Epithelial cell of prostate (primary cell): ENCODE results near the gene PCDHA8.
"Not testable (repeated sequence)": the region's sequence is repeated elsewhere in the genome, so short reads cannot be mapped to it uniquely, and the experiment has no call there.

Experiments used
- DNase-seq: peaks from one replicate; pipeline ENCODE4 v3.0.0-alpha.2; 2011; ENCODE audit warnings: low read depth, low spot score
- H3K27ac ChIP-seq: fragments of 450-650 bp; 2 replicates; pipeline ENCODE4 v1.5.1; 2017; ENCODE audit warnings: mild to moderate bottlenecking

The PCDHA8 gene

GRCh38 chr5:140828362-140828737 lies 12.6 kb upstream of the PCDHA8 start:
- H3K27ac ChIP-seq, result no peak overlapping the region
- no peak for DNase-seq

- DNase-seq, result not testable (repeated sequence)
Observed at GRCh38 chr5:140829511-140830501, 11.2 kb upstream of the PCDHA8 start.

GRCh38 chr5:140833993-140834392 lies 7.0 kb upstream of the PCDHA8 start, which contains the start of gene PCDHA7:
PCDHA7 (plus strand) TSS chr5:140834269; CDS start chr5:140834384, 115 bp downstream.
- H3K27ac ChIP-seq, result no peak within 1 kb of the TSS
- DNase-seq, result no peak

More at GRCh38 chr5:140829511-140830501, 11.2 kb upstream of the PCDHA8 start:
- H3K27ac ChIP-seq, result not testable (repeated sequence)

- DNase-seq, H3K27ac ChIP-seq: not testable (repeated sequence)
Observed at GRCh38 chr5:140834439-140835008, 6.5 kb upstream of the PCDHA8 start.

- H3K27ac ChIP-seq, result no peak overlapping the region
- no peak for DNase-seq
Observed at GRCh38 chr5:140835622-140836510, 5.1 kb upstream of the PCDHA8 start.

GRCh38 chr5:140842798-140843733 lies 2.1 kb downstream of the PCDHA8 start:
- H3K27ac ChIP-seq, result no peak overlapping the region
- DNase-seq, result no peak

GRCh38 chr5:140848139-140849102 lies 7.4 kb downstream of the PCDHA8 start, which contains the start of gene PCDHA9:
PCDHA9 (plus strand) TSS chr5:140848382; CDS start chr5:140848496, 114 bp downstream.
- DNase-seq, H3K27ac ChIP-seq: not testable (repeated sequence)

GRCh38 chr5:140849831-140850634 lies 9.0 kb downstream of the PCDHA8 start:
- H3K27ac ChIP-seq, DNase-seq: not testable (repeated sequence)

- DNase-seq, result no peak
- no peak within 1 kb of the TSS for H3K27ac ChIP-seq
Observed at GRCh38 chr5:140855772-140856674, 15.0 kb downstream of the PCDHA8 start, which contains the start of gene PCDHA10. PCDHA10 (plus strand) TSS chr5:140855897; CDS start chr5:140856049, 152 bp downstream.

- no peak for DNase-seq
- no peak overlapping the region for H3K27ac ChIP-seq
Observed at GRCh38 chr5:140857177-140857986, 16.4 kb downstream of the PCDHA8 start.

- DNase-seq, result no peak
- H3K27ac ChIP-seq, result no peak overlapping the region
Observed at GRCh38 chr5:140857987-140858240, 16.9 kb downstream of the PCDHA8 start.

GRCh38 chr5:140862441-140863295 lies 21.7 kb downstream of the PCDHA8 start:
- H3K27ac ChIP-seq, result no peak overlapping the region
- DNase-seq, result no peak

- no peak for DNase-seq
- no peak within 1 kb of the TSS for H3K27ac ChIP-seq
Observed at GRCh38 chr5:140868721-140869554, 28.0 kb downstream of the PCDHA8 start, which contains the start of gene PCDHA11. PCDHA11 (plus strand) TSS chr5:140868957; CDS start chr5:140869104, 147 bp downstream.

GRCh38 chr5:140869555-140869886 lies 28.5 kb downstream of the PCDHA8 start:
- no peak for DNase-seq
- no peak overlapping the region for H3K27ac ChIP-seq
